ENCODE data around the gene CCDC83.
"Not testable (repeated sequence)": the region's sequence is repeated elsewhere in the genome, so short reads cannot be mapped to it uniquely, and the experiment has no call there.

Gene CCDC83

GRCh38 chr11:85835729-85836128 lies 19.5 kb upstream of the CCDC83 start:
- DNase-seq (ENCODE audit: low read depth, low spot score): no peak

DNA sequence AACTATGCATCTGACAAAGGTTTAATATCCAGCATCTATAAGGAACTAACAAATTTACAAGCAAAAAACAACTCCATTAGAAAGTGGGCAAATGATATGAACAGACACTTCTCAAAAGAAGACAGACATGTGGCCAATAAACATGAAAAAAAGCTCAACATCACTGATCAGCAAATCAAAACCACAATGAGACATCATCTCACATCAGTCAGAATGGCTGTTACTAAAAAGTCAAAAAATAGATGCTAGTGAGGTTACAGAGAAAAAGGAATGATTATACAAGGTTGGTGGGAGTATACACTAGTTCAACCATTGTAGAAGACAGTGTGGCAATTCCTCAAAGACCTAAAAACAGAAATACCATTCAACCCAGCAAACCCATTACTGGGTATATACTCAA lies 14.3 kb upstream of the CCDC83 start:
- not testable (repeated sequence) for DNase-seq (ENCODE audit: low read depth, low spot score)

DNA sequence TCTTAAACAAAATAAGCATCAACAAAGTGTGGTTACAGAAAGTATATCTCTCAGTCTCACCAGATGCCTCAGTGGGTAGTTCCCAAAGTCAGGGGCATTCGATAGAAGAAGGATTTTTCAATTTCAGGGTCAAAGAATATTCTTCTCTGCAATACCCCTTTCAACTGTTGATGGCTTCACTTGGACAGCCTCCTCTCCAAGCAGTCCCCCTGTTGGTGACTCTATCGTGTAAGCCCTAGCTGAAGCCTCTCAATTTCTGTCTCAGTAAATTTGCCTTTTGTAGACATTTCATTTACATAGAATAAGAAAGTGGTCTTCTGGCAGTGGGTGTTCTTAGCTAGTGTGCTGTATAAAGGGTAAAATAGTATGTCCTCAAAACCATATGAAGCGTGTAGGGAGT lies 11.3 kb upstream of the CCDC83 start:
- DNase-seq (ENCODE audit: low read depth, low spot score): no peak

- no peak for DNase-seq (ENCODE audit: low read depth, low spot score)
These were observed 10.6 kb upstream of the CCDC83 start for GRCh38 chr11:85844439-85845123.

DNA sequence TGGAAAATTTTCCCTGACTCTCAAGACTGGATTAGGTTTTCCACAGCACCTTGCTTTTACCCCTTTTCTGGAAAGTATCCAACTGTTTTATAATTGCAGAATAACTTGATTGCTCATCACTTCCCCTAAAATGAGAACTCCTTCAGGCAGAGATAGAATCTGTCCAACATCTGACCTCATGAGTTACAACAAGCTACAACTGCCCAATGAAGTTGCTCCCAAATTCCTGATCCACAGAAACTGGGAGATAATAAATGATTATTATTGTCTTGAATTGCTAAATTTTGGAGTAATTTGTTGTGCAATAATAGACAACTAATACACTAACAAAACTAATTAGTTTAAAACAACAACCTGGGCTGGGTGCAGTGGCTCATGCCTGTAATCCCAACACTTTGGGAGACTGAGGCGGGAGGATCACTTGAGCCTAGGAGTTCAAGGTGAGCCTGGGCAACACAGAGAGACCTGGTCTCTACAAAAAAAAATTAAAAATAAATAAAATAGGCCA lies 10.0 kb upstream of the CCDC83 start:
- DNase-seq (ENCODE audit: low read depth, low spot score): no peak

GRCh38 chr11:85847436-85847835 lies 7.7 kb upstream of the CCDC83 start:
- DNase-seq (ENCODE audit: low read depth, low spot score): no peak

DNA sequence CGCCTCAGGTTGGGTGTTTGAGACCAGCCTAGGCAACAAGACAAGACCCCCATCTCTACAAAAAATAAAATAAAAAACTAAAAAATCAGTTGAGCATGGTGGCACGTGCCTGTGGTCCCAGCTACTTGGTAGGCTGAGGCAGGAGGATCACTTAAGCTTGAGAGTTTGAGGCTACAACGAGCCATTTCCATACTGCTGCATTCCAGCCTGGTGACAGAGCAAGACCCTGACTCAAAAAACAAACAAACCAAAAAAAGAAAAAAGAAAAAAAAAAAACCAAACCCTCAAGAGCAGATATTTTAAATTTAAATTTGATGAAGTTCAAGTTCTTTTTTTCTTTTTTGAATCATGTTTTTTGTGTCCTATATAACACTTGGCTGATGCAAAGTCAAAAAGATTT lies 7.2 kb upstream of the CCDC83 start:
- no peak for DNase-seq (ENCODE audit: low read depth, low spot score)

DNA sequence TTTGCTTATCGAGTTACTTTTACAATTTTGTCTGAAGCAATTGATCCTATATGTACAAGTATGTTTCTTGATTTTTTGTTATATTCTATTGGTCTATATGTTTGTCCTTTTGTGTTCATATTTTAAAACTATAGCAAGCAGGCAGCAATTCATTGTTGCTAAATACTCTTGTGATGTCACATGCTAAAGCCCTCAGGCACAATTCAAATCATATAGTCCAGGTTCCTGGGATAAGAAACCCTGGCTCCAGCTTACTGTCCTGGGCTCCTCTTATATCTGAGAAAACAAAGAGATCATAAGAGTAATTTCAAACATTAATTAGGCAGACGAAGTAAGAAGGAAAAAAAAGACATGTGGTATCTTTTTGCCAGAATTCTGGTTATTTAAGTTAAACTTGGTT lies 6.6 kb upstream of the CCDC83 start:
- DNase-seq (ENCODE audit: low read depth, low spot score): no peak

DNA sequence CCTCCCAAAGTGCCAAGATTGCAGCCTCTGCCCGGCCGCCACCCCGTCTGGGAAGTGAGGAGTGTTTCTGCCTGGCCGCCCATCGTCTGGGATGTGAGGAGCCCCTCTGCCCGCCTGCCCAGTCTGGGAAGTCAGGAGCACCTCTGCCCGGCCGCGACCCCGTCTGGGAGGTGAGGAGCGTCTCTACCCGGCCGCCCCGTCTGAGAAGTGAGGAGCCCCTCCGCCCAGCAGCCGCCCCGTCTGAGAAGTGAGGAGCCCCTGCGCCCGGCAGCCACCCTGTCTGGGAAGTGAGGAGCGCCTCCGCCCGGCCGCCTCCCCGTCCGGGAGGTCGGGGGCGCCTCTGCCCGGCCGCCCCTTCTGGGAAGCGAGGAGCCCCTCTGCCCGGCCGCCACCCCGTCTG lies 2.4 kb upstream of the CCDC83 start:
- DNase-seq (ENCODE audit: low read depth, low spot score): not testable (repeated sequence)

GRCh38 chr11:85853541-85853940 lies 1.6 kb upstream of the CCDC83 start:
- DNase-seq (ENCODE audit: low read depth, low spot score): not testable (repeated sequence)

DNA sequence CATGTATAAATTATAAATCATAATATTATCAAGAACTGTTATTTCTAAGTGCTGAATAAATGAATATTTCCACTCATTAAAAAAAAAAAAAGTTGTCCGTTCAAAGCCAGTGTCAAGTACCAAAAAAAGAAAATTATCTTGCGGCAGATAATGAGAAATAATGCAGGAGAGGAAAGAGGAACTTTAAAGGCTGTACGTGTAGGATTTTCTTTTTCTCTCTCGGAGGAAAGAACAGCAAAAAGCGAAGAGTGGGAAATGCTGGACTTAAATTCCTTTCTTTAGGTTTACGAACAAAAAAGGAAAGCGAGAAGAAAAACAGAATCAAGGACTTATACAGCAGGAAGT lies 999 bp upstream of the CCDC83 start:
- no peak for DNase-seq (ENCODE audit: low read depth, low spot score)

- peak; percentile 80 for DNase-seq (ENCODE audit: low read depth, low spot score)
These were observed 434 bp upstream of the CCDC83 start for GRCh38 chr11:85854557-85855340.

DNA sequence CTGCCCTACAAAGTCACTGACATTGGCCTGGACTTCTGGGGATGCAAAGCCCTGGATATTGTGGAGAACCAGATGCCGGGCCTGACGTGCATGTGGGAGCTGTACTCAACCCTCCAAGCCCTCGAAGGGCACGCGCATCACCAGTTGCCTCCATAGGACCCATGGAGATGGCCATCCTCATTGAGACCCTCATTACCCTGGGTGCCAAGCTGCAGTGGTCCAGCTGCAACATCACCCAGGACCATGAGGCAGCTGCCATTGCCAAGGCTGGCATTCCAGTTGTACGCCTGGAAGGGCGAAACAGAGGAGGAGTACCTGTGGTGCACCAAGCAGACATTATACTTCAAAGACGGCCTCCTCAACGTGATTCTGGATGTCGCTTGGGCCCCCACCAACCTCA lies 1.9 kb downstream of the CCDC83 start:
- DNase-seq (ENCODE audit: low read depth, low spot score): no peak

GRCh38 chr11:85859541-85859940 lies 4.4 kb downstream of the CCDC83 start:
- DNase-seq (ENCODE audit: low read depth, low spot score): not testable (repeated sequence)

GRCh38 chr11:85863855-85864254 lies 8.7 kb downstream of the CCDC83 start:
- DNase-seq (ENCODE audit: low read depth, low spot score): no peak

DNA sequence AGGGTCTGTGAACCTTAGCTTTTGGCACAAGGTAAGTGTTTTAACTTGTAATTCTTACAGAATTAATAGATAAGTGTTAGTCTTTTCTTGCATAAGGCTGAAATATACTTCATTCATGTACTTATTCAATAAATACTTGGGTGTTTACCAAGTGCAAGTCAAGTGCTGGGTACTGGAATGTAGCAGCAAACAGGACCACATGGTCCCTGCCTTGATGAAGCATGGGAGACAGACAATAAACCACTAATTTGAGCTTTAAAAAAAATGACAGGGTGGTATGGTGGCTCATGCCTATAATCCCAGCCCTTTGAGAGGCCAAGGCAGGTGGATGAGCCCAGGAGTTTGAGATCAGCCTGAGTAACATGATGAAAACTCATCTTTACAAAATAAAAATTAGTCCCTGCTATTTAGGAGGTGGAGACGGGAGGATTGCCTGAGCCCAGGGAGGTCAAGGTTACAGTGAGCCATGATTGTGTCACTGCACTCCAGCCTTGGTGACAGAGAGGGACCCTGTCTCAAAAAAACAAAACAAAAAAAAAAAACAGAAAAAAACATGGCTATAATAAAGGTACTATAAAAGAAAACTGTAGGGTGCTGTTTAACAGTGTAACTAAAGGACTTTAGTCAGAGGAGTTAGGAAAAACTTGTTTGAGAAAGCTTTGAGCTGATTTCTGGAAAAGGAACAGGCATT lies 11.1 kb downstream of the CCDC83 start:
- DNase-seq (ENCODE audit: low read depth, low spot score): no peak

DNA sequence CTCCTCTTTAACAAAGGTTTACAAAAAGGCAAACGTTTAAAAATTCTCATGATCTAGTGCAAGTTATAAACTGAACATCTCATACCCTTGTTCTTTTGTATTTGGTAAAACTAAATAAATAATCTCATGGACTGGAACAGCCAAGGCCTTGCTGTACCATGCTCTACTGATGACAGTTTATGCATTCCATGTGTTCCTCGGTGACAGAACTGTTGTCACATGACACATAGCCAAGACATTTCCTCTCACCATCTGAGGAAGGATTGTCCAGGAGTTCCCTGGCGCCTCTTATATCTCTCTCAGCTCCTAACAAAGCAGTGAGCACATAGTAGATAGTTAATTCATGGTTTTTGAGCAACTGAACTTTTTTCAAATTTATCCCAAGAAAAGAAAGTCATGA lies 12.6 kb downstream of the CCDC83 start:
- DNase-seq (ENCODE audit: low read depth, low spot score): no peak

DNA sequence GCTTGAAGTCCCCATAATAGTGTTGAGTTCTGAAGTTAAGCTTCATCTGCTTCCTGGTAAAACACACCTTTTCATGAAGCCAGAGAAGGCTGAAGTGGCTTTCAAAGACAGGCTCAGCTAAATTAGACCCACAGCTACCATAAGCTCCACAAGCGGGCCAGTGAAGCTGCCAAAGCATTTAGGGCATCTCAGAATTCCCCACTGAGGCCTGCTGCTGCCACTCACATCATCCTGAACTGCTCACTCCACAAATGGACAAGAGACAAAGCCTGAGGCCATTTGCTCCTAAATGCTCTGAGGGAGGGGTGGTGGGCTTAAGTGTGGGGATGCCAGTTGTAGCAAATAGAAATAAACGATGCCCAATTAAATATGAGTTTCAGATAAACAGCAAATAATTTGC lies 14.6 kb downstream of the CCDC83 start:
- no peak for DNase-seq (ENCODE audit: low read depth, low spot score)

DNA sequence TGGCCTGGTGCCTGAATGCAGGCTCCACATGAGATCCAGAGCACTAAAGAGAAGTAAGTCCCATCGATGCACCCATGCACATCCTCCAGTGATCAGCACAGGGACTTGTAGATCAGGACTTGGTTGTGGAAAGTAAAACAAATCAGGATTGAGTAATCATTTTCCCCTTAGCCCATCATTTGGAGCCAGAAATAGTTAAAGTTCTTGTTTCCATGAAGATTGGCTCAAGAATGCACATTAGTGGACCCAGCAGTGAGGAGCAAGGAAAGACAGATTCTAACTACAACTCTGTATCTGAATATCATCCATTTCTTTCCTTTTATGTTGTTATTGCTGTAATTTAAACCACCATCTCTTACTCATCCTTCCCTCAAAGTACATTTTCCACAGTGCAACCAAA lies 19.1 kb downstream of the CCDC83 start:
- no peak for DNase-seq (ENCODE audit: low read depth, low spot score)

- no peak for DNase-seq (ENCODE audit: low read depth, low spot score)
These were observed 20.3 kb downstream of the CCDC83 start for GRCh38 chr11:85875505-85875904.

GRCh38 chr11:85884581-85885021 lies 29.4 kb downstream of the CCDC83 start:
- DNase-seq (ENCODE audit: low read depth, low spot score): no peak

Data from activated CD4-positive, CD25-positive, alpha-beta regulatory T cell treated with anti-CD3 and anti-CD28 coated beads, Interleukin-2, amount 50 U/mL, for 16 hours (primary cell).